Breast epithelium (tissue), 4 donors: ENCODE results near the gene VGLL4. TPM values are rescaled to one million over a fixed set of nuclear protein-coding genes. Genes with fewer than 3 reads are reported as not detected.

Experiments used
- DNase-seq, 2 donors: peaks; one replicate each; pipeline ENCODE4 v3.0.0-alpha.2; 2019; ENCODE audit warnings: low spot score in 2 of 2
- H3K27ac ChIP-seq, 2 donors: fragments of 200-600 bp; sonication (generic) in 1 of 2; one replicate each; pipeline ENCODE4 v1.5.1; 2016 to 2019; ENCODE audit warnings: mild to moderate bottlenecking in 1 of 2
- H3K27me3 ChIP-seq, 2 donors: fragments of 200-600 bp; sonication (generic) in 1 of 2; one replicate each; pipeline versions ENCODE4 v1.5.1 to v1.6.0; 2017 to 2019; ENCODE audit warnings: control low read depth in 1 of 2, mild to moderate bottlenecking in 1 of 2
- H3K36me3 ChIP-seq: fragments of 200-600 bp; one replicate; pipeline ENCODE4 v1.5.1; 2019
- H3K4me1 ChIP-seq, 2 donors: fragments of 200-600 bp; sonication (generic); one replicate each; pipeline ENCODE4 v1.5.1; 2016 to 2019; ENCODE audit warnings: control low read depth in 1 of 2
- H3K4me3 ChIP-seq, 3 donors: fragments of 200-600 bp; sonication (generic); 1 replicate in 2 of 3; 2 replicates in 1 of 3; pipeline ENCODE4 v1.5.1; 2016 to 2019; ENCODE audit warnings: mild to moderate bottlenecking in 3 of 3, moderate library complexity in 2 of 3
- H3K9me3 ChIP-seq, 2 donors: fragments of 200-600 bp; sonication (generic) in 1 of 2; one replicate each; pipeline ENCODE4 v1.5.1; 2016 to 2019; ENCODE audit warnings: control low read depth in 1 of 2
- POLR2A ChIP-seq: fragments of 450-650 bp; IDR thresholded peaks from one replicate; pipeline ENCODE4 v1.6.1; 2016; ENCODE audit warnings: antibody characterized with exemption, mild to moderate bottlenecking, moderate library complexity
- POLR2AphosphoS5 ChIP-seq, 3 donors: sonication (generic); formaldehyde crosslinking; IDR thresholded peaks; one replicate each; pipeline ENCODE4 v1.6.1; 2017; ENCODE audit warnings: antibody characterized with exemption in 3 of 3
- intact Hi-C: fragments of 100-400 bp; cut with DNase I; formaldehyde crosslinking; loops from one replicate; pipeline ENCODE4 v1.15.1; 2023; ENCODE audit warnings: low total_unique reads
- total RNA-seq, 3 donors: library from RNA; depleted of rRNA; stranded (reverse); fragments of >200 nt; gene quantifications; one replicate each; pipeline ENCODE4 v1.1.0, GENCODE V29; 2016
- TF ChIP-seq, protein P1 (sequence below), 3 donors: fragments of 450-650 bp; IDR thresholded peaks; one replicate each; pipeline ENCODE4 v1.5.1; 2016 to 2017; ENCODE audit warnings: antibody characterized with exemption in 3 of 3, mild to moderate bottlenecking in 3 of 3, moderate library complexity in 3 of 3

The VGLL4 gene
- total RNA-seq, 3 donors from 2014 or later, result 48.0 to 90.0 (median 68.5) TPM

DNA sequence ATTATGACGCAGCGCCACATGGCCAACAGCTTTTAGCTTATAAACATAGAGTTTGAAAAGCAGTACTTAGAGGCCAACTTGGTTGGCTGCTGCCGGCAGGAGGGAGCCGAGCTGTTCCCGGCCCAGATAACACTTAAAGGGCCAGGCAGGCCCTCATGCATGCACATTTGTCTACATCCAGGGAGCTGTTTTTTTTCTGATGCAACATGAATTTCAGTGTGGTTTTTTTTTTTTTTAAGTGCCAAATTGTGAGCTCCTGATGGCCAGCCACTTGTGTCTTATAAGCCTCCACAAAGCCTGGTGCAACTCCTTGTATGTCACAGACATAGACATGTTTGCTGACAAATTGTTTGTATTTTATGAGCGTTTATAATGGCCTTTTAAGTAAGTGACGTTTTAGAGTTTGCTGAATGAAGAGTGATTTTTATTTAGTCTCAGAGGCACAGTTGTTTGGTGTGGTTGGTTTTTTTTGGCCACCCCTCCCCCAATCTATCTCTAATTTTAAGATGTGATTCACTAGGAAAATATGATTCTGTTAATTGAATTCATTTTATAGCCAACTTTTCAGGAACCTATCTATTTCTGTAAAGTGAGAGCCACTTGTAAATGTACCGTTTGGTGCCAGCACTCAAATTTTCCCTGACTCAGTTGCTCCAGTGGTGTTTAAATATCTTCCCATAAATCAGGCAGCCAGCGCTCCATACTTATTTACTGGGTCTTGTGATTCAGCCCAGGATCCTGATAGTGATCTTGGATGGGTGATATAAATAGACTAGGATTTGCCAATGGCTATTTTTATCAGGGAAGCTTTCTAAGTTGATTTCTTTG is 134.3 kb downstream of the VGLL4 start:
- Histone ChIP-seq H3K4me1 (peaks cover 0 to 11% of the 10 kb centered on the region in 2 donors), H3K27ac (peak overlapping the region; percentile 50 to 62), H3K9me3 (no peaks in the 10 kb centered on the region), H3K27me3 (no peaks in the 10 kb centered on the region), H3K36me3 (no peaks in the 10 kb centered on the region), H3K4me3 (no peak overlapping the region)
- no peak for TF ChIP-seq POLR2AphosphoS5 (IDR thresholded peaks at IDR 0.05)
- peak in 1 of 2 donors; percentile 31 for DNase-seq
- intact Hi-C loops, result no loop called here

DNA sequence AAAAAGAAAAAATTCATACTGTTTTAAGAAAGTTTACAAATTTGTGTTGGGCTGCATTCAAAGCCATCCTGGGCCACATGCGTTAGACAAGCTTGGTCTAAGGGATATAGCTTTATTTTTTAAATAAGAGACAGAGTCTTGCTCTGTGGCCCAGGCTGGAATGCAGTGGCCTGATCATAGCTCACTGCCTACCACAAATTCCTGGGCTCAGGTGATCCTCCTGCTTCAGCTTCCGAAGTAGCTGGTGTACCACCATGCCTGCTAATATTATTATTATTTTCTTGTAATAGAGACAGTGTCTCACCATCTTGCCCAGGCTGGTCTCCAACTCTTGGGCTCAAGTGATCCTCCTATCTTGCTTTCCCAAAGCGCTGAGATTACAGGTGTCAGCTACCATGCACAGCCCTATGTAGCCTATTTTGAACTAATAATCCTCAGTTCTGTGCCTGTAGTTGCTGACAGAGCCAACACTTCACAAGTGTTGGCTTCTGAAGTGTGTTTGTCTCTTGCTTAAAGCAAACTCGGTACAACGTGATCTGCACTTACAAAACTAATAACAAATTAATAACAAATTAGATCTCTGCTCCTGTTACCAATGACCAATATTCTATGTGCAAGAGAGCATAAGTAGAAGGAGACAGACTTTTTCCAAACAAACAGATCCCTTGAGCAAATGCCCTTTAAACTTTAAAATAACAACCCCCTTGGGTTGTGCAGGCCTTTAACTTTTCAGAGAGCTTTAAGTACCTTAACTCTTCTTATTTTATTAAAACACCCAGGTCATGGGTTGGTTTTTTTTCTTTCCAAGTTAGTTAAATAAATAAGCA is 135.2 kb downstream of the VGLL4 start:
- peak overlapping the region; percentile 60 to 62 for H3K27ac ChIP-seq
- H3K4me1 ChIP-seq, result peaks cover 0 to 7% of the 10 kb centered on the region in 2 donors
- TF ChIP-seq POLR2A (no peak), POLR2AphosphoS5 (IDR thresholded peaks at IDR 0.05) (no peak)
- TF ChIP-seq, protein P1, sequence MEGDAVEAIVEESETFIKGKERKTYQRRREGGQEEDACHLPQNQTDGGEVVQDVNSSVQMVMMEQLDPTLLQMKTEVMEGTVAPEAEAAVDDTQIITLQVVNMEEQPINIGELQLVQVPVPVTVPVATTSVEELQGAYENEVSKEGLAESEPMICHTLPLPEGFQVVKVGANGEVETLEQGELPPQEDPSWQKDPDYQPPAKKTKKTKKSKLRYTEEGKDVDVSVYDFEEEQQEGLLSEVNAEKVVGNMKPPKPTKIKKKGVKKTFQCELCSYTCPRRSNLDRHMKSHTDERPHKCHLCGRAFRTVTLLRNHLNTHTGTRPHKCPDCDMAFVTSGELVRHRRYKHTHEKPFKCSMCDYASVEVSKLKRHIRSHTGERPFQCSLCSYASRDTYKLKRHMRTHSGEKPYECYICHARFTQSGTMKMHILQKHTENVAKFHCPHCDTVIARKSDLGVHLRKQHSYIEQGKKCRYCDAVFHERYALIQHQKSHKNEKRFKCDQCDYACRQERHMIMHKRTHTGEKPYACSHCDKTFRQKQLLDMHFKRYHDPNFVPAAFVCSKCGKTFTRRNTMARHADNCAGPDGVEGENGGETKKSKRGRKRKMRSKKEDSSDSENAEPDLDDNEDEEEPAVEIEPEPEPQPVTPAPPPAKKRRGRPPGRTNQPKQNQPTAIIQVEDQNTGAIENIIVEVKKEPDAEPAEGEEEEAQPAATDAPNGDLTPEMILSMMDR (IDR thresholded peaks at IDR 0.05), result no peak
- intact Hi-C loops, result no loop called here
- H3K4me3 ChIP-seq, result no peak overlapping the region
- no peaks in the 10 kb centered on the region for H3K27me3 ChIP-seq
- H3K9me3 ChIP-seq, result no peaks in the 10 kb centered on the region
- no peaks in the 10 kb centered on the region for H3K36me3 ChIP-seq
- no peak for DNase-seq

DNA sequence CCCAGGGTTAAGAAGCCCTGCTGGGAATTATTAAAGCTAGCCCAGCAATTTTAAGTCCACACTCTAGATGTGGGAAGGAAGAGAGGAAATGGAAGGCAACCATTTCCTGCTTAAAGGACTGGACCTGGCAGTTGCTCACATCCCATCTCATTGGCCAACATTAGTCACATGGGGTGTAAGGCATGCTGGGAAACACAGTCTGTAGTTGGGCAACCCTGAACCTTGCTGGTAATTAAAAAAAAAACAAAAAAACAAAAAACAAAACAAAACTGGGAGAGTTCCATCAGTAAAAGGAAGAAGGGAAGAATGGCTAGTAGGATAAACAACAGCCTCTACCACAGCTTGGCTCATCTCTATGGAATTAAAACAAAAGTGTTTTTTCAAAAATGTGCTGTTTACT is 136.0 kb downstream of the VGLL4 start:
- Histone ChIP-seq H3K9me3 (no peaks in the 10 kb centered on the region), H3K36me3 (no peaks in the 10 kb centered on the region), H3K4me1 (peaks cover 0 to 7% of the 10 kb centered on the region in 2 donors), H3K27me3 (no peaks in the 10 kb centered on the region), H3K4me3 (no peak overlapping the region), H3K27ac (peak overlapping the region; percentile 48 to 62)
- no peak for DNase-seq
- intact Hi-C loops, result no loop called here
- TF ChIP-seq, protein P1 (IDR thresholded peaks at IDR 0.05), result no peak
- TF ChIP-seq POLR2AphosphoS5 (IDR thresholded peaks at IDR 0.05) (no peak), POLR2A (no peak)

Other genes starting within 250 kb of the VGLL4 start
- gene TAMM41, start 203.0 kb upstream of the VGLL4 start, total RNA-seq, result 10 to 100 TPM in 2 of 3 donors, 1 to 10 TPM in 1; 6.7 to 16.8 (median 14.7) TPM